Body of pancreas (tissue), 4 donors: ENCODE results near the gene ZP3. TPM values are rescaled to one million over a fixed set of nuclear protein-coding genes. Genes with fewer than 3 reads are reported as not detected.
"Not testable (repeated sequence)": the region's sequence is repeated elsewhere in the genome, so short reads cannot be mapped to it uniquely, and the experiment has no call there.

Source experiments
- ATAC-seq: fragments of 150-250 bp; one replicate; pipeline ENCODE4 v1.9.1; 2016
- DNase-seq, 4 donors: peaks; one replicate each; pipeline ENCODE4 v3.0.0-alpha.2; 2019
- H3K27ac ChIP-seq, 4 donors: fragments of 200-600 bp; sonication (generic); 1 replicate in 3 of 4; 2 replicates in 1 of 4; pipeline versions ENCODE4 v1.5.1 to v1.6.1; 2016 to 2019; ENCODE audit warnings: mild to moderate bottlenecking in 1 of 4, mixed read lengths in 1 of 4, moderate library complexity in 1 of 4
- H3K27me3 ChIP-seq, 2 donors: fragments of 200-600 bp; sonication (generic); one replicate each; pipeline ENCODE4 v1.6.0; 2016; ENCODE audit warnings: mild to moderate bottlenecking in 1 of 2
- H3K36me3 ChIP-seq, 2 donors: fragments of 200-600 bp; sonication (generic); replicated peaks in 1 of 2; 2 replicates each; pipeline ENCODE4 v1.5.1; 2016; ENCODE audit warnings: low read depth in 2 of 2; ENCODE audit not compliant: insufficient read depth in 1 of 2
- H3K4me1 ChIP-seq: fragments of 200-600 bp; sonication (generic); one replicate; pipeline ENCODE4 v1.6.0; 2016
- H3K4me3 ChIP-seq, 2 donors: fragments of 200-600 bp; sonication (generic); 1 replicate in 1 of 2; 2 replicates in 1 of 2; pipeline ENCODE4 v1.5.1; 2016 to 2019
- H3K9me3 ChIP-seq, 3 donors: fragments of 200-600 bp; sonication (generic); 1 replicate in 2 of 3; 2 replicates in 1 of 3; pipeline ENCODE4 v1.5.1; 2016
- CTCF ChIP-seq, 7 experiments: fragments of 450-650 bp in 4 of 7; fragments of 200-600 bp in 3 of 7; sonication (generic) in 3 of 7; IDR thresholded peaks; one replicate each; pipeline ENCODE4 v1.5.1; 2016 to 2019; ENCODE audit warnings: antibody characterized with exemption in 7 of 7
- POLR2A ChIP-seq, 3 donors: fragments of 450-650 bp; IDR thresholded peaks; one replicate each; pipeline ENCODE4 v1.6.1; 2016; ENCODE audit warnings: antibody characterized with exemption in 3 of 3, mild to moderate bottlenecking in 2 of 3
- WGBS, 2 donors: methylation state at CpG; one replicate each; pipeline ENCODE4 v1.1.5; 2017; 5-methylcytosine and 5-hydroxymethylcytosine counted together
- intact Hi-C: fragments of 100-400 bp; cut with DNase I; formaldehyde crosslinking; loops from one replicate; pipeline ENCODE4 v1.15.1; 2023
- total RNA-seq, 2 donors: library from RNA; depleted of rRNA; stranded (reverse); fragments of >200 nt; gene quantifications; one replicate each; pipeline ENCODE4 v1.1.0, GENCODE V29; 2016

ZP3 gene
- total RNA-seq, 2 donors from 2014 or later: 3.3 to 4.4 TPM

GRCh38 chr7:76412249-76412648 is 12.5 kb upstream of the ZP3 start:
- no peak overlapping the region for H3K27ac ChIP-seq
- no peaks in the 10 kb centered on the region for H3K36me3 ChIP-seq
- H3K27me3 ChIP-seq: no peaks in the 10 kb centered on the region
- TF ChIP-seq CTCF (IDR thresholded peaks at IDR 0.05) (no peak), POLR2A (IDR thresholded peaks at IDR 0.05) (no peak)
- H3K4me1 ChIP-seq: no peaks in the 10 kb centered on the region
- intact Hi-C loops: no loop called here
- ATAC-seq (no peak), DNase-seq (no peak)
- no peaks in the 10 kb centered on the region for H3K9me3 ChIP-seq
- H3K4me3 ChIP-seq: no peak overlapping the region
- 84 to 85% methylated on average over 5 of the region's 5 CpGs for WGBS, 2 donors

- H3K4me1 ChIP-seq, H3K27me3 ChIP-seq, ATAC-seq, H3K4me3 ChIP-seq, H3K36me3 ChIP-seq, DNase-seq, intact Hi-C loops, H3K9me3 ChIP-seq, H3K27ac ChIP-seq: not testable (repeated sequence)
- 94 to 98% methylated on average over 10 of the region's 10 CpGs for WGBS, 2 donors
Measured at GRCh38 chr7:76417654-76418310, 7.0 kb upstream of the ZP3 start.

GRCh38 chr7:76421097-76421496 is 3.7 kb upstream of the ZP3 start:
- intact Hi-C loops, H3K36me3 ChIP-seq, H3K4me3 ChIP-seq, H3K27me3 ChIP-seq, H3K9me3 ChIP-seq, ATAC-seq, H3K27ac ChIP-seq: not testable (repeated sequence)
- DNase-seq: peak in 1 of 4 donors; percentile 17
- peaks cover 17% of the 10 kb centered on the region for H3K4me1 ChIP-seq
- 85 to 94% methylated on average over 6 of the region's 6 CpGs for whole genome bisulfite sequencing, 2 donors

- Histone ChIP-seq H3K36me3 (no peaks in the 10 kb centered on the region), H3K4me3 (no peak overlapping the region), H3K27me3 (no peaks in the 10 kb centered on the region), H3K9me3 (no peaks in the 10 kb centered on the region), H3K4me1 (peaks cover 17% of the 10 kb centered on the region), H3K27ac (peak overlapping the region; percentile 34 to 85 (median 73))
- ATAC-seq (peak; percentile 3), DNase-seq (peak in 1 of 4 donors; percentile 56)
- peak in 2 of 3 donors; percentile 24 to 47 for TF ChIP-seq POLR2A (IDR thresholded peaks at IDR 0.05)
- no peak for TF ChIP-seq CTCF (IDR thresholded peaks at IDR 0.05)
- intact Hi-C loops: no loop called here
- 72 to 74% methylated on average over 15 of the region's 15 CpGs for WGBS, 2 donors
Measured at GRCh38 chr7:76423666-76424412, 911 bp upstream of the ZP3 start.

- Histone ChIP-seq H3K4me1 (peaks cover 17% of the 10 kb centered on the region), H3K27ac (no peak overlapping the region), H3K27me3 (no peaks in the 10 kb centered on the region), H3K9me3 (no peaks in the 10 kb centered on the region), H3K36me3 (no peaks in the 10 kb centered on the region), H3K4me3 (no peak overlapping the region)
- TF ChIP-seq POLR2A (IDR thresholded peaks at IDR 0.05) (no peak), CTCF (IDR thresholded peaks at IDR 0.05) (no peak)
- WGBS, 2 donors: 87 to 94% methylated on average over 4 to 9 of the region's 9 CpGs
- ATAC-seq (no peak), DNase-seq (no peak)
- intact Hi-C loops: no loop called here
Measured at GRCh38 chr7:76425156-76425555, 406 bp downstream of the ZP3 start.

- intact Hi-C loops: not testable (repeated sequence)
Measured at GRCh38 chr7:76425558-76425957, 808 bp downstream of the ZP3 start.

More at GRCh38 chr7:76425558-76425957, 808 bp downstream of the ZP3 start:
- WGBS, 2 donors: 86 to 92% methylated on average over 2 to 4 of the region's 4 CpGs
- DNase-seq, ATAC-seq, H3K27ac ChIP-seq, H3K4me3 ChIP-seq, H3K36me3 ChIP-seq, H3K27me3 ChIP-seq, H3K9me3 ChIP-seq: not testable (repeated sequence)
- peaks cover 17% of the 10 kb centered on the region for H3K4me1 ChIP-seq
